K562 (cell line): ENCODE measurements around the gene TIMM44. TPM values are rescaled to one million over a fixed set of nuclear protein-coding genes. Genes with fewer than 3 reads are reported as not detected.

ENCODE experiments used
- BDP1 ChIP-seq: IDR thresholded peaks from 3 replicates; pipeline ENCODE4 v1.6.1; 2011; ENCODE audit not compliant: insufficient read length, insufficient read depth
- CBFA2T2 ChIP-seq: fragments of 450-650 bp; conservative IDR thresholded peaks from 2 replicates; pipeline ENCODE4 v1.6.1; 2017; ENCODE audit warnings: mild to moderate bottlenecking
- CCAR2 ChIP-seq: fragments of 200-400 bp; formaldehyde crosslinking; IDR thresholded peaks from 2 replicates; pipeline ENCODE4 v1.6.1; 2017; ENCODE audit warnings: mild to moderate bottlenecking, low read depth, low read length
- ELF4 ChIP-seq: fragments of 450-650 bp; formaldehyde crosslinking; IDR thresholded peaks from 2 replicates; pipeline ENCODE4 v1.4.0; 2022; ENCODE audit warnings: missing genetic modification characterization
- ERF ChIP-seq: fragments of 450-650 bp; formaldehyde crosslinking; IDR thresholded peaks from 2 replicates; pipeline ENCODE4 v1.4.0; 2020; ENCODE audit warnings: mild to moderate bottlenecking, mixed read lengths
- ESRRA ChIP-seq: fragments of 450-650 bp; IDR thresholded peaks from 2 replicates; pipeline ENCODE4 v1.6.1; 2014; ENCODE audit warnings: low read depth, mild to moderate bottlenecking, moderate library complexity, borderline replicate concordance
- FOXJ2 ChIP-seq: fragments of 200-800 bp; sonication (Bioruptor generic); IDR thresholded peaks from 2 replicates; pipeline ENCODE4 v1.6.1; 2016; ENCODE audit warnings: missing genetic modification characterization, missing compliant biosample characterization
- FOXP1 ChIP-seq: sonication (generic); formaldehyde crosslinking; IDR thresholded peaks from 2 replicates; pipeline ENCODE4 v1.8.0; 2022; ENCODE audit warnings: mild to moderate bottlenecking, missing genetic modification reagents
- HDAC2 ChIP-seq: fragments of 450-650 bp; IDR thresholded peaks from 2 replicates; pipeline ENCODE4 v1.6.1; 2016; ENCODE audit warnings: mild to moderate bottlenecking
- MYC ChIP-seq, 2 experiments: fragments of 250-450 bp in 1 of 2; sonication (Bioruptor Pico) in 1 of 2; IDR thresholded peaks; 2 replicates each; pipeline versions ENCODE4 v1.5.1 to v1.6.1; 2012 to 2021; ENCODE audit warnings: low read depth in 2 of 2, borderline replicate concordance in 1 of 2, improper control_type of control experiment in 1 of 2, low read length in 1 of 2, mild to moderate bottlenecking in 1 of 2, moderate library complexity in 1 of 2
- NUFIP1 ChIP-seq: fragments of 450-650 bp; IDR thresholded peaks from 2 replicates; pipeline ENCODE4 v1.6.1; 2018; ENCODE audit not compliant: partially characterized antibody
- PML ChIP-seq: IDR thresholded peaks from 2 replicates; pipeline ENCODE4 v1.6.1; 2012; ENCODE audit warnings: low read length, inconsistent platforms
- RBM22 ChIP-seq: fragments of 200-400 bp; formaldehyde crosslinking; IDR thresholded peaks from 2 replicates; pipeline ENCODE4 v1.6.1; 2018; ENCODE audit warnings: low read length, low read depth; ENCODE audit not compliant: poor library complexity, severe bottlenecking
- RBM34 ChIP-seq: fragments of 200-400 bp; formaldehyde crosslinking; IDR thresholded peaks from 2 replicates; pipeline ENCODE4 v1.6.1; 2018; ENCODE audit warnings: low read length, borderline replicate concordance; ENCODE audit not compliant: insufficient read depth
- TARDBP ChIP-seq: fragments of 450-650 bp; IDR thresholded peaks from 2 replicates; pipeline ENCODE4 v1.6.1; 2016
- ZNF324 ChIP-seq: fragments of 250-450 bp; sonication (Bioruptor Pico); IDR thresholded peaks from 2 replicates; pipeline ENCODE4 v1.4.0; 2020; ENCODE audit warnings: mild to moderate bottlenecking
- polyA plus RNA-seq, 8 experiments: library from polyadenylated mRNA; depleted of rRNA in 4 of 8; stranded (reverse) in 5 of 8; unstranded in 3 of 8; fragments of >200 nt; fragmentation: Nextera tagmentation in 2 of 8; fragmentation: Illumina TruSeq in 1 of 8; extraction: Ambion mirVana in 2 of 8; extraction: Trizol in 1 of 8; gene quantifications; 2 replicates each; pipeline versions ENCODE4 v1.2.1 to v1.2.3, GENCODE V29; 2011 to 2014; ENCODE audit warnings: inconsistent platforms in 1 of 8, missing spikeins in 1 of 8
- total RNA-seq, 7 experiments: library from RNA; depleted of rRNA in 6 of 7; stranded (reverse); fragments of >200 nt in 6 of 7; fragmentation: Illumina TruSeq in 2 of 7; extraction: Trizol in 2 of 7; gene quantifications; 2 replicates each; pipeline versions ENCODE4 v1.2.1 to v1.2.3, GENCODE V29; 2011 to 2021; ENCODE audit warnings: low replicate concordance in 1 of 7
- TF ChIP-seq, protein P1 (sequence below): sonication (generic); formaldehyde crosslinking; IDR thresholded peaks from 2 replicates; pipeline ENCODE4 v1.9.0; 2022; ENCODE audit warnings: mild to moderate bottlenecking, missing genetic modification reagents
- TF ChIP-seq, protein P2 (sequence below): sonication (generic); formaldehyde crosslinking; IDR thresholded peaks from 2 replicates; pipeline ENCODE4 v1.8.0; 2022; ENCODE audit warnings: missing genetic modification reagents, mild to moderate bottlenecking, moderate library complexity, borderline replicate concordance
- TF ChIP-seq, protein P3 (sequence below): sonication (generic); formaldehyde crosslinking; IDR thresholded peaks from 2 replicates; pipeline ENCODE4 v1.8.1; 2022; ENCODE audit warnings: missing genetic modification reagents
- TF ChIP-seq, protein P4 (sequence below): IDR thresholded peaks from 2 replicates; pipeline ENCODE4 v1.6.1; 2012; ENCODE audit warnings: low read depth, low read length, improper control_type of control experiment, borderline replicate concordance
- TF ChIP-seq, protein P5 (sequence below), 2 experiments: fragments of 450-650 bp in 1 of 2; IDR thresholded peaks; 2 replicates each; pipeline ENCODE4 v1.6.1; 2011 to 2017; ENCODE audit warnings: low read depth in 2 of 2, antibody characterized with exemption in 1 of 2, borderline replicate concordance in 1 of 2, low read length in 1 of 2, mild to moderate bottlenecking in 1 of 2, mixed read lengths in 1 of 2; ENCODE audit not compliant: control insufficient read depth in 1 of 2

TIMM44 gene
- total and polyA plus RNA-seq, 9 of the 15 experiments (the other 6 are each of a cell fraction or from before 2014, with no cell fraction given): 10.3 to 231 (median 89.3) TPM

DNA sequence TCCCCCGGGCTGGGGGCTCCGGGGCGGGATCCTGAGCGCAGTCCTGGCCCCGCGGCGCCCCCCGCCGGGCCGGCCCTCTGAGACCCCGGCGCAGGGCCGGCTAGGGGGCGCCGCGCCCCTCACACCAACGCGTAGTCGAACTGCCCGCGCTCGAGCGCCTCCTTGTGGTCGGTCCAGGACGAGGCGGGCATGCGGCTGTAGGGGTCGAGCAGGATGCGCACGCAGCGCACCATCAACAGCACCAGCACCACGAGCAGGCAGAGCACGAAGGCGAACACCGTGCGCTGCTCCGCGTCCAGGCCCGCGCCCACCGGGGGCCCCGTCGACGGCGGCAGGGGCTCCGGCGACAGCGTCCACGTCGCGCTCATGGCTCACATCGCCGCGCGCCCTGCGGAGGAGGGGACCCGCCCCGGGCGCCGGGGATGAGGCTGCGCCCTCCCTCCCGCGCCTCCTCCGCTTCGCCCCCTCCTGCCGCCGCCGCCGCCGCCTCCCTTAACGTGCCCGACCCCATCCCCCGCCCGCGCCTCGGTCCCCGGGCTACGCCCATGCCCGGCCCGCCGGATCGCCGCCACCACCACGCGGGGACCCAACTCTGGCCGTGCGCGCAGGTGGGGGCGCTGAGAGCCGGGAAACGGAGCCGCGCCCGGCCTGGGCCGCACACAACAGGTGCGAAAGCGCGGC, 18.2 kb downstream of the TIMM44 start (continued):
- TF ChIP-seq ELF4 (CRISPR knock-in tag): no peak
- TF ChIP-seq, protein P1, sequence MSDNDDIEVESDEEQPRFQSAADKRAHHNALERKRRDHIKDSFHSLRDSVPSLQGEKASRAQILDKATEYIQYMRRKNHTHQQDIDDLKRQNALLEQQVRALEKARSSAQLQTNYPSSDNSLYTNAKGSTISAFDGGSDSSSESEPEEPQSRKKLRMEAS (CRISPR knock-in tag): peak; percentile 95
- TF ChIP-seq NUFIP1: no peak
- TF ChIP-seq ESRRA: no peak
- TF ChIP-seq FOXP1 (CRISPR knock-in tag): peak; percentile 89
- TF ChIP-seq TARDBP: peak; percentile 65; the same call in 1 of the 2 replicates
- no peak for TF ChIP-seq FOXJ2 (tag)
- no peak for TF ChIP-seq ERF
- no peak for TF ChIP-seq CBFA2T2
- TF ChIP-seq PML: no peak
- no peak for TF ChIP-seq HDAC2
- TF ChIP-seq ZNF324 (CRISPR knock-in tag): no peak
- TF ChIP-seq CCAR2: no peak
- TF ChIP-seq BDP1: no peak
- TF ChIP-seq, protein P2, sequence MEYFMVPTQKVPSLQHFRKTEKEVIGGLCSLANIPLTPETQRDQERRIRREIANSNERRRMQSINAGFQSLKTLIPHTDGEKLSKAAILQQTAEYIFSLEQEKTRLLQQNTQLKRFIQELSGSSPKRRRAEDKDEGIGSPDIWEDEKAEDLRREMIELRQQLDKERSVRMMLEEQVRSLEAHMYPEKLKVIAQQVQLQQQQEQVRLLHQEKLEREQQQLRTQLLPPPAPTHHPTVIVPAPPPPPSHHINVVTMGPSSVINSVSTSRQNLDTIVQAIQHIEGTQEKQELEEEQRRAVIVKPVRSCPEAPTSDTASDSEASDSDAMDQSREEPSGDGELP (CRISPR knock-in tag): peak; percentile 75
- TF ChIP-seq, protein P3, sequence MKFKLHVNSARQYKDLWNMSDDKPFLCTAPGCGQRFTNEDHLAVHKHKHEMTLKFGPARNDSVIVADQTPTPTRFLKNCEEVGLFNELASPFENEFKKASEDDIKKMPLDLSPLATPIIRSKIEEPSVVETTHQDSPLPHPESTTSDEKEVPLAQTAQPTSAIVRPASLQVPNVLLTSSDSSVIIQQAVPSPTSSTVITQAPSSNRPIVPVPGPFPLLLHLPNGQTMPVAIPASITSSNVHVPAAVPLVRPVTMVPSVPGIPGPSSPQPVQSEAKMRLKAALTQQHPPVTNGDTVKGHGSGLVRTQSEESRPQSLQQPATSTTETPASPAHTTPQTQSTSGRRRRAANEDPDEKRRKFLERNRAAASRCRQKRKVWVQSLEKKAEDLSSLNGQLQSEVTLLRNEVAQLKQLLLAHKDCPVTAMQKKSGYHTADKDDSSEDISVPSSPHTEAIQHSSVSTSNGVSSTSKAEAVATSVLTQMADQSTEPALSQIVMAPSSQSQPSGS (CRISPR knock-in tag): no peak; the same call in 1 of the 2 replicates
- no peak for TF ChIP-seq RBM22
- TF ChIP-seq, protein P4, sequence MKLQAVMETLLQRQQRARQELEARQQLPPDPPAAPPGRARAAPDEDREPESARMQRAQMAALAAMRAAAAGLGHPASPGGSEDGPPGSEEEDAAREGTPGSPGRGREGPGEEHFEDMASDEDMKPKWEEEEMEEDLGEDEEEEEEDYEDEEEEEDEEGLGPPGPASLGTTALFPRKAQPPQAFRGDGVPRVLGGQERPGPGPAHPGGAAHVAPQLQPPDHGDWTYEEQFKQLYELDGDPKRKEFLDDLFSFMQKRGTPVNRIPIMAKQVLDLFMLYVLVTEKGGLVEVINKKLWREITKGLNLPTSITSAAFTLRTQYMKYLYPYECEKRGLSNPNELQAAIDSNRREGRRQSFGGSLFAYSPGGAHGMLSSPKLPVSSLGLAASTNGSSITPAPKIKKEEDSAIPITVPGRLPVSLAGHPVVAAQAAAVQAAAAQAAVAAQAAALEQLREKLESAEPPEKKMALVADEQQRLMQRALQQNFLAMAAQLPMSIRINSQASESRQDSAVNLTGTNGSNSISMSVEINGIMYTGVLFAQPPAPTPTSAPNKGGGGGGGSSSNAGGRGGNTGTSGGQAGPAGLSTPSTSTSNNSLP: no peak
- TF ChIP-seq, protein P5, sequence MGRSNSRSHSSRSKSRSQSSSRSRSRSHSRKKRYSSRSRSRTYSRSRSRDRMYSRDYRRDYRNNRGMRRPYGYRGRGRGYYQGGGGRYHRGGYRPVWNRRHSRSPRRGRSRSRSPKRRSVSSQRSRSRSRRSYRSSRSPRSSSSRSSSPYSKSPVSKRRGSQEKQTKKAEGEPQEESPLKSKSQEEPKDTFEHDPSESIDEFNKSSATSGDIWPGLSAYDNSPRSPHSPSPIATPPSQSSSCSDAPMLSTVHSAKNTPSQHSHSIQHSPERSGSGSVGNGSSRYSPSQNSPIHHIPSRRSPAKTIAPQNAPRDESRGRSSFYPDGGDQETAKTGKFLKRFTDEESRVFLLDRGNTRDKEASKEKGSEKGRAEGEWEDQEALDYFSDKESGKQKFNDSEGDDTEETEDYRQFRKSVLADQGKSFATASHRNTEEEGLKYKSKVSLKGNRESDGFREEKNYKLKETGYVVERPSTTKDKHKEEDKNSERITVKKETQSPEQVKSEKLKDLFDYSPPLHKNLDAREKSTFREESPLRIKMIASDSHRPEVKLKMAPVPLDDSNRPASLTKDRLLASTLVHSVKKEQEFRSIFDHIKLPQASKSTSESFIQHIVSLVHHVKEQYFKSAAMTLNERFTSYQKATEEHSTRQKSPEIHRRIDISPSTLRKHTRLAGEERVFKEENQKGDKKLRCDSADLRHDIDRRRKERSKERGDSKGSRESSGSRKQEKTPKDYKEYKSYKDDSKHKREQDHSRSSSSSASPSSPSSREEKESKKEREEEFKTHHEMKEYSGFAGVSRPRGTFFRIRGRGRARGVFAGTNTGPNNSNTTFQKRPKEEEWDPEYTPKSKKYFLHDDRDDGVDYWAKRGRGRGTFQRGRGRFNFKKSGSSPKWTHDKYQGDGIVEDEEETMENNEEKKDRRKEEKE (IDR thresholded peaks at IDR 0.05; ENCODE audit: borderline replicate concordance in 1 of 2, control insufficient read depth in 1 of 2, low read depth in 2 of 2, low read length in 1 of 2): no peak
- TF ChIP-seq RBM34: no peak
- TF ChIP-seq MYC (IDR thresholded peaks at IDR 0.05; ENCODE audit: low read depth, low read length): peak; percentile 78
- no peak for TF ChIP-seq MYC (CRISPR knock-in tag; IDR thresholded peaks at IDR 0.05; ENCODE audit: borderline replicate concordance, low read depth)
